Muscle layer of colon (tissue), 2 donors: Measurements from ENCODE around the gene TMSB4Y.

Experiments used
- H3K27ac ChIP-seq: one replicate; pipeline ENCODE4 v1.7.0; 2013; ENCODE audit warnings: low read depth, mild to moderate bottlenecking, low read length, moderate library complexity
- H3K27me3 ChIP-seq, 2 donors: one replicate each; pipeline ENCODE4 v1.7.0; 2013; ENCODE audit warnings: low read length in 2 of 2, mild to moderate bottlenecking in 2 of 2; ENCODE audit not compliant: insufficient read depth in 2 of 2, control insufficient read depth in 1 of 2
- H3K36me3 ChIP-seq: one replicate; pipeline ENCODE4 v1.7.0; 2013; ENCODE audit warnings: mild to moderate bottlenecking, low read length; ENCODE audit not compliant: insufficient read depth
- H3K4me1 ChIP-seq: one replicate; pipeline ENCODE4 v1.7.0; 2013; ENCODE audit warnings: mild to moderate bottlenecking, low read length; ENCODE audit not compliant: insufficient read depth
- H3K4me3 ChIP-seq, 2 donors: one replicate each; pipeline ENCODE4 v1.7.0; 2013; ENCODE audit warnings: low read length in 2 of 2, low read depth in 1 of 2, mild to moderate bottlenecking in 1 of 2, moderate library complexity in 1 of 2
- H3K9ac ChIP-seq: one replicate; pipeline ENCODE4 v1.7.0; 2013; ENCODE audit warnings: low read length
- H3K9me3 ChIP-seq: one replicate; pipeline ENCODE4 v1.7.0; 2013; ENCODE audit warnings: mild to moderate bottlenecking, low read length
- donor health status: abdominal sarcoma.
- donor health status: Adenocarcinoma of cecum.

TMSB4Y gene

GRCh38 chrY:13754661-13755060 is 51.0 kb downstream of the TMSB4Y start:
- no peak overlapping the region for H3K9ac ChIP-seq
- H3K27ac ChIP-seq, result no peak overlapping the region
- H3K27me3 ChIP-seq, result no peaks in the 10 kb centered on the region
- H3K36me3 ChIP-seq, result no peaks in the 10 kb centered on the region
- H3K4me1 ChIP-seq, result no peaks in the 10 kb centered on the region
- no peak overlapping the region for H3K4me3 ChIP-seq
- H3K9me3 ChIP-seq, result no peaks in the 10 kb centered on the region
